HCT116 (cell line): ENCODE results near the gene AR. TPM values are rescaled to one million over a fixed set of nuclear protein-coding genes. Genes with fewer than 3 reads are reported as not detected.

ENCODE experiments used
- ATAC-seq: fragments of 200-7000 bp; cut with Tn5 transposase; 2 replicates; pipeline ENCODE4 v1.9.1; 2020; ENCODE audit warnings: mild to moderate bottlenecking, moderate library complexity
- BruUV-seq: library from RNA; stranded (reverse); fragments of 400-500 nt; replicated peaks from 2 replicates; lab custom pipeline; 2021; lab: Mats Ljungman, UMichigan
- CTCF ChIA-PET: fragments of 300-600 bp; sonication (Branson Sonifier 250); formaldehyde crosslinking; loops from one replicate; lab custom pipeline; 2021; ENCODE audit warnings: antibody characterized with exemption; lab: Charles Lee
- POLR2A ChIA-PET: fragments of 300-600, 350-600 bp; sonication (Branson Sonifier 250); formaldehyde crosslinking; loops from one replicate; lab custom pipeline; 2021; ENCODE audit warnings: antibody characterized with exemption; lab: Charles Lee
- RAD21 ChIA-PET, 2 experiments: fragments of 300-600 bp; sonication (Branson Sonifier 250); formaldehyde crosslinking; loops; one replicate each; lab custom pipeline; 2023; ENCODE audit warnings: low total read pairs in 2 of 2; ENCODE audit not compliant: uncharacterized antibody in 2 of 2, unreplicated experiment in 2 of 2, low non-redundant PET in 1 of 2; lab: Charles Lee
- DNase-seq: peaks from one replicate; pipeline ENCODE4 v3.0.0-alpha.2; 2010; ENCODE audit warnings: low read depth, low spot score
- H2AFZ ChIP-seq: fragments of 200-600 bp; shearing (Covaris generic), sonication (generic); 2 replicates; pipeline ENCODE4 v1.6.1; 2017; ENCODE audit warnings: low read depth, mixed run types, mixed read lengths, antibody characterized with exemption, low read length; ENCODE audit not compliant: poor library complexity, severe bottlenecking
- H3K27ac ChIP-seq: 2 replicates; pipeline ENCODE4 v1.5.1; 2012; ENCODE audit warnings: low read depth, low read length
- H3K27me3 ChIP-seq: fragments of 200-600 bp; sonication (generic); 2 replicates; pipeline ENCODE4 v1.6.1; 2016; ENCODE audit warnings: mixed run types, low read length, mixed read lengths; ENCODE audit not compliant: insufficient read depth
- H3K36me3 ChIP-seq, 2 experiments: fragments of 200-500 bp in 1 of 2; fragments of 200-600 bp in 1 of 2; sonication (Bioruptor generic) in 1 of 2; sonication (generic) in 1 of 2; 2 replicates each; pipeline versions ENCODE4 v1.5.1 to v1.6.1; 2014 to 2016; ENCODE audit warnings: low read length in 2 of 2, inconsistent platforms in 1 of 2, mixed read lengths in 1 of 2, mixed run types in 1 of 2; ENCODE audit not compliant: insufficient read depth in 2 of 2, control insufficient read depth in 1 of 2
- H3K4me1 ChIP-seq, 2 experiments: fragments of 200-600 bp in 1 of 2; sonication (generic) in 1 of 2; 2 replicates each; pipeline versions ENCODE4 v1.5.1 to v1.6.1; 2012 to 2017; ENCODE audit warnings: low read length in 2 of 2, inconsistent platforms in 1 of 2, mild to moderate bottlenecking in 1 of 2, mixed read lengths in 1 of 2, mixed run types in 1 of 2, moderate library complexity in 1 of 2; ENCODE audit not compliant: insufficient read depth in 2 of 2, control insufficient read depth in 1 of 2
- H3K4me2 ChIP-seq: fragments of 200-600 bp; sonication (generic); 2 replicates; pipeline ENCODE4 v1.6.1; 2017; ENCODE audit warnings: mixed run types, low read length, mixed read lengths
- H3K4me3 ChIP-seq, 2 experiments: fragments of 200-600 bp in 1 of 2; sonication (generic) in 1 of 2; replicated peaks in 1 of 2; 2 replicates each; pipeline ENCODE4 v1.5.1; 2011 to 2016; ENCODE audit warnings: low read length in 2 of 2, control low read depth in 1 of 2, low read depth in 1 of 2, mild to moderate bottlenecking in 1 of 2, mixed read lengths in 1 of 2, mixed run types in 1 of 2
- H3K79me2 ChIP-seq: fragments of 200-600 bp; sonication (generic); 2 replicates; pipeline ENCODE4 v1.6.1; 2017; ENCODE audit warnings: mild to moderate bottlenecking, mixed run types, low read length, moderate library complexity, mixed read lengths; ENCODE audit not compliant: insufficient read depth
- H3K9ac ChIP-seq: fragments of 200-600 bp; sonication (generic); 2 replicates; pipeline ENCODE4 v1.6.1; 2016; ENCODE audit warnings: low read length, mixed read lengths
- H3K9me2 ChIP-seq: fragments of 200-600 bp; sonication (generic), shearing (Covaris generic); 2 replicates; pipeline ENCODE4 v1.6.1; 2017; ENCODE audit warnings: mixed run types, mild to moderate bottlenecking, moderate library complexity; ENCODE audit not compliant: insufficient read depth
- H3K9me3 ChIP-seq, 2 experiments: fragments of 200-500 bp in 1 of 2; fragments of 200-600 bp in 1 of 2; sonication (Bioruptor generic) in 1 of 2; sonication (generic) in 1 of 2; 2 replicates each; pipeline ENCODE4 v1.6.1; 2014 to 2017; ENCODE audit warnings: low read length in 2 of 2, mixed read lengths in 2 of 2, inconsistent platforms in 1 of 2, low read depth in 1 of 2, mild to moderate bottlenecking in 1 of 2, mixed run types in 1 of 2, moderate library complexity in 1 of 2; ENCODE audit not compliant: control insufficient read depth in 1 of 2, insufficient read depth in 1 of 2
- H4K20me1 ChIP-seq: fragments of 200-600 bp; sonication (generic), shearing (Covaris generic); 2 replicates; pipeline ENCODE4 v1.6.1; 2017; ENCODE audit warnings: mixed run types, mild to moderate bottlenecking, moderate library complexity; ENCODE audit not compliant: insufficient read depth
- CEBPB ChIP-seq: IDR thresholded peaks from 2 replicates; pipeline ENCODE4 v1.6.1; 2012; ENCODE audit warnings: low read depth
- ELF1 ChIP-seq: IDR thresholded peaks from 2 replicates; pipeline ENCODE4 v1.6.1; 2012; ENCODE audit warnings: low read depth, borderline replicate concordance
- EZH2phosphoT487 ChIP-seq: fragments of 200-600 bp; IDR thresholded peaks from 2 replicates; pipeline ENCODE4 v1.6.1; 2018; ENCODE audit warnings: antibody characterized with exemption, borderline replicate concordance
- FOSL1 ChIP-seq: IDR thresholded peaks from 2 replicates; pipeline ENCODE4 v1.6.1; 2012; ENCODE audit warnings: low read depth
- POLR2AphosphoS5 ChIP-seq: IDR thresholded peaks from 2 replicates; pipeline ENCODE4 v1.6.1; 2011; ENCODE audit warnings: mild to moderate bottlenecking, low read depth, low read length, moderate library complexity
- REST ChIP-seq: IDR thresholded peaks from 2 replicates; pipeline ENCODE4 v1.6.1; 2012; ENCODE audit warnings: low read depth
- SP1 ChIP-seq: IDR thresholded peaks from 2 replicates; pipeline ENCODE4 v1.6.1; 2012; ENCODE audit warnings: low read depth
- ZBTB33 ChIP-seq: IDR thresholded peaks from 2 replicates; pipeline ENCODE4 v1.6.1; 2011; ENCODE audit warnings: mild to moderate bottlenecking, low read length, moderate library complexity; ENCODE audit not compliant: insufficient replicate concordance; ENCODE audit errors: extremely low read depth
- ZFX ChIP-seq: fragments of 450-650 bp; IDR thresholded peaks from 2 replicates; pipeline ENCODE4 v1.6.1; 2017
- intact Hi-C: fragments of 100-400 bp; cut with micrococcal nuclease; formaldehyde crosslinking; loops from 2 replicates; pipeline ENCODE4 v1.10.0; 2022
- total RNA-seq: library from RNA; stranded (reverse); gene quantifications from one replicate; pipeline ENCODE4 v1.2.1, GENCODE V29; 2021; ENCODE audit not compliant: unreplicated experiment

AR gene
- total RNA-seq, 1 experiment from 2014 or later = 0.02 TPM

DNA sequence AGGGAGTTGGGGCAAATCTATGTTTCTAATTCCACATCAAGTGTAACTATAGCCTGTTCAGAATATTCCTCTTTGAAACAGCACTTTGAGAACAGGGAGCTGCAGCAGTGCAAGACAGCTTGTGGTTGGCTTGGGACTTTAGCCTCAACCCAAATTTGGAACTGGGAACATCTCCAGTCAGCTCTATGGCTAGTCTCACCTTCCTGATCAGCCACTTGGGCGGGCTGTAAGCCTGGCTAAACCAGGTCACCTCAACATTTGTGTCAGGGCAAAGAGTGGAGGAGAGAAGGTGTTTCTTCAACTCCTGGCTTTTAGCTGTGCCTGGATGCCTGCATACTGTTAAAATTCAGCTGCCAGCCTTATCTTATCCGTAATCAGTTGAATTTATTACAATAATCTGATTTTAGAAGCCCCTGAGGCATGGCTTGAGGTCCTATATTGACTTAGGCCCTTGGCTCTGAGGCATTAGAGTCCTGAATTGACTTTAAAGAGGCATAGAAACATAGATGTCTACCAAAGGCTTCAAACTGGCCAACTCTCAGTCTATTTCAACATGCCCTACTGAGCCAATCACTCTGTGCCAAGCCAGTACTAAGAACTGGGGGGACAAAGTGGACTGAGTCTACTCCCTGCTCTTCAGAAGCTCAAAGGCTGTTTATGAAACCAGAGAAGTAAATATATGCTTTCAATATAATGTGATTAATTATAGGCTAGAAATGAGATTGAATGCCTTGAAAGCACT lies 18.7 kb upstream of the AR start:
- Histone ChIP-seq H3K9me3 (no peaks in the 10 kb centered on the region), H3K27ac (no peak overlapping the region), H2AFZ (no peak overlapping the region), H3K4me3 (no peak overlapping the region), H3K79me2 (no peaks in the 10 kb centered on the region), H3K27me3 (no peaks in the 10 kb centered on the region), H3K4me2 (no peak overlapping the region), H3K4me1 (no peaks in the 10 kb centered on the region), H4K20me1 (no peaks in the 10 kb centered on the region), H3K36me3 (no peaks in the 10 kb centered on the region)
- ChIA-PET RAD21 (no interaction called here), CTCF (no interaction called here)
- no peak for DNase-seq
- intact Hi-C loops = no loop called here
- ATAC-seq = no peak
- no TSS peak for BruUV-seq
- TF ChIP-seq ZFX (no peak), EZH2phosphoT487 (no peak), POLR2AphosphoS5 (no peak), FOSL1 (no peak), ELF1 (no peak), ZBTB33 (no peak), REST (no peak), CEBPB (no peak), SP1 (no peak)
- TF ChIP-seq, all 23 proteins: peak for 0
- Histone ChIP-seq H3K9ac (no peak overlapping the region), H3K9me2 (no peaks in the 10 kb centered on the region)
- POLR2A ChIA-PET = no interaction called here
